HEK293 (cell line): ENCODE measurements around the gene PIP4K2C.

ENCODE experiments used
- CTCF ChIP-seq: fragments of 450-650 bp; formaldehyde crosslinking; IDR thresholded peaks from 2 replicates; pipeline ENCODE4 v1.5.1; 2016; ENCODE audit warnings: missing biosample characterization, missing genetic modification characterization
- TCF7L2 ChIP-seq: IDR thresholded peaks from 2 replicates; pipeline ENCODE4 v1.6.1; 2011; ENCODE audit warnings: low read depth, mild to moderate bottlenecking, inconsistent platforms, low read length, moderate library complexity, borderline replicate concordance
- ZNF239 ChIP-seq: fragments of 450-650 bp; formaldehyde crosslinking; IDR thresholded peaks from 2 replicates; pipeline ENCODE4 v1.5.1; 2016; ENCODE audit warnings: missing biosample characterization, missing genetic modification characterization
- ZNF280C ChIP-seq: fragments of 450-650 bp; formaldehyde crosslinking; IDR thresholded peaks from 2 replicates; pipeline ENCODE4 v1.5.1; 2016; ENCODE audit warnings: missing biosample characterization, missing genetic modification characterization
- ZNF324 ChIP-seq: fragments of 450-650 bp; formaldehyde crosslinking; IDR thresholded peaks from 2 replicates; pipeline ENCODE4 v1.5.1; 2016; ENCODE audit warnings: missing biosample characterization, missing genetic modification characterization
- ZNF585B ChIP-seq: fragments of 450-650 bp; formaldehyde crosslinking; IDR thresholded peaks from 2 replicates; pipeline ENCODE4 v1.5.1; 2016; ENCODE audit warnings: missing biosample characterization, missing genetic modification characterization

- TF ChIP-seq ZNF324 (tag by site-specific recombination) = no peak
- TF ChIP-seq TCF7L2 = no peak
- TF ChIP-seq CTCF (tag by site-specific recombination) = no peak
- TF ChIP-seq ZNF585B (tag by site-specific recombination) = no peak
- TF ChIP-seq ZNF280C = no peak
- TF ChIP-seq ZNF239 (tag by site-specific recombination) = no peak
Observed at GRCh38 chr12:57620936-57621496, 30.0 kb downstream of the PIP4K2C start.
